ENCODE data around the gene ARHGAP24.

Gene ARHGAP24

DNA sequence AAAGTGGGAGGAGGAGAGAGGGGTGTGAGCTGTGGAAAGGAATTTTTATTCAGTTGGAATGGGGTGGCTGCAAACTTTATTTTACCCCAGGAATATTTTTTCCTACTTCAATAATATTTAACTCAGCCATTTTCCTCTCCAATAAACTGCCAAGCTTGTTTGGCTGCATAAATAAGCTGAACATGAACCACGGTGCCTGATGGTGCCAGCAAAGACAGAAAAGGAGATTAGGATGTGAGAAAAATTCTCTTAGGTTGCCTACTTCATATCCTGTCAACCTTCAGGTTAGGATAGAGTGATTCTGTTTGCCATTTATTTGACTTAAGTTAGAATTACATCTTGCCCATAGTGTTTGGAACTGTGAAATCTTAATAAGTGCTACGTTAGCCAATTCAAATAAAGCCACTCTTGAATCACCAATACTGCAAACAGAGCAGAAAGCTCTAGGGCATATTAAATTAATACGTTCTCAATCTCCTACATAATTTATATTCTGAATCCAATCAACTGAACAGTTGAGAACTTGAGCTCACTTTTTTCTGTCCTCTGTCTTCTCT lies 195.1 kb downstream of the ARHGAP24 start:
- H3K36me3 Mint-ChIP-seq: no peaks in the 10 kb centered on the region
- no peak overlapping the region for H3K4me3 Mint-ChIP-seq
- H3K9me3 Mint-ChIP-seq (ENCODE audit: low read depth): no peaks in the 10 kb centered on the region
- no peaks in the 10 kb centered on the region for H3K27me3 Mint-ChIP-seq
- H3K27ac Mint-ChIP-seq: no peak overlapping the region
- no peaks in the 10 kb centered on the region for H3K4me1 Mint-ChIP-seq (ENCODE audit: low read depth)

GRCh38 chr4:85671120-85671519 lies 196.2 kb downstream of the ARHGAP24 start:
- Mint-ChIP-seq H3K27ac (no peak overlapping the region), H3K4me1 (ENCODE audit: low read depth) (no peaks in the 10 kb centered on the region), H3K27me3 (no peaks in the 10 kb centered on the region), H3K4me3 (no peak overlapping the region), H3K9me3 (ENCODE audit: low read depth) (no peaks in the 10 kb centered on the region), H3K36me3 (no peaks in the 10 kb centered on the region)

- Mint-ChIP-seq H3K9me3 (ENCODE audit: low read depth) (no peaks in the 10 kb centered on the region), H3K27ac (no peak overlapping the region), H3K4me1 (ENCODE audit: low read depth) (no peaks in the 10 kb centered on the region), H3K4me3 (no peak overlapping the region), H3K36me3 (no peaks in the 10 kb centered on the region), H3K27me3 (no peaks in the 10 kb centered on the region)
Observed at GRCh38 chr4:85672116-85672515, 197.2 kb downstream of the ARHGAP24 start.

DNA sequence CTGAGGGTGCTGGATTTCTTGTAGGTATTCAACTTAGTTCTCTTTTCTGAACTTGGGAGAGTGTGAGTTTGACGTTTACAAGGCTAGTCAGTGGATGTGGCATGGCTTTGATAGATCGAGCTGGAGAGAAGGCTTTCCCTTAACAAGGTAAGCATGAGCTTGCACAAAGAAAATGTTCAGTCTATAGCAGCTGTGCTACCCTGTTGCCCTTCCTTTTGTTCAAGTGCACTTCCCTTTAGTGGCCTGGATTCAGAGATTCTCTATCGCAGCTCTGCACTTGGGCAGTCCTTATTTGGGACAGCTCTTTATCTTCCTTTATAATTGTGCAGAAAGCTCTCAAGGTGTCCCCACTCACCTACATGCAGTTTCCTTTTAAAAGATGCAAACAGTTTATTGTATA lies 198.0 kb downstream of the ARHGAP24 start:
- H3K9me3 Mint-ChIP-seq (ENCODE audit: low read depth): no peaks in the 10 kb centered on the region
- H3K27me3 Mint-ChIP-seq: no peaks in the 10 kb centered on the region
- H3K4me1 Mint-ChIP-seq (ENCODE audit: low read depth): no peaks in the 10 kb centered on the region
- no peaks in the 10 kb centered on the region for H3K36me3 Mint-ChIP-seq
- H3K4me3 Mint-ChIP-seq: no peak overlapping the region
- no peak overlapping the region for H3K27ac Mint-ChIP-seq

DNA sequence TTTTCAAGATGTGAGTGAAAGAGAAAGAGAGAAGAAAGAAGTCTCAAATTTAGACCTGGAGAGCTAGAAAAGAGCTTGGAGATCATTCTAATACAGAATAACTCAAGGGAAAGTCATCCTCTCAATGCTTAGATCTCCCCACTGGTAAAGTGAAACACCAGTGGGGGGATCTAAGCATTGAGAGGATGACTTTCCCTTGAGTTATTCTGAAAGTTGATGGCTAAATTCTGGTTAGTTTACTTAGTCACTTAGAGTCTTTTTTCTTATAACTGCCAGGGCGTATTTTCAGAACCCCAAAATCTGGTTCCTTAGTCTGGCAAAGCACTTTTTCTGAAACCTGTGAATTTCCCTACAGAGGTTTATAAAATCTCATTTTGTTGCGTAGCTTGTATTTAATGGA lies 198.6 kb downstream of the ARHGAP24 start:
- Mint-ChIP-seq H3K27me3 (no peaks in the 10 kb centered on the region), H3K36me3 (no peaks in the 10 kb centered on the region), H3K27ac (no peak overlapping the region), H3K9me3 (ENCODE audit: low read depth) (no peaks in the 10 kb centered on the region), H3K4me1 (ENCODE audit: low read depth) (no peaks in the 10 kb centered on the region), H3K4me3 (no peak overlapping the region)

GRCh38 chr4:85675076-85676049 lies 200.4 kb downstream of the ARHGAP24 start:
- no peaks in the 10 kb centered on the region for H3K4me1 Mint-ChIP-seq (ENCODE audit: low read depth)
- H3K9me3 Mint-ChIP-seq (ENCODE audit: low read depth): no peaks in the 10 kb centered on the region
- H3K27ac Mint-ChIP-seq: no peak overlapping the region

DNA sequence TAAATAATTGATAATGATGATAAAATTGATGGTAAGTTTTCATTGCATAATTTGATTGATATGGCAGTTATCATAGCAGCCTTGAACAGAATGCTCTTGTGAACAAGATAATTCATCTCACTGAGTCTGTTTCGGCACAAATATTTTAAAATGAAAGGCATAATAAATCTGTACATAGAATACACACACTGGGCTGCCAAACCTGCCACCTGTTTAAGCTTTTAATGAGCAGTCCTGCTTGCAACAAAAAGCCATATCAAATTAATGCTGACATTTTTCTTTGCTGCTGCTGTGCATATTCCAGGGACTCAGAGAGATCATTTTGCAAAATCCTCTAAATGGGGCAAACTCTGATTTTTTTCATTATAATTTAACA lies 201.1 kb downstream of the ARHGAP24 start:
- H3K9me3 Mint-ChIP-seq (ENCODE audit: low read depth): no peaks in the 10 kb centered on the region

More at GRCh38 chr4:85675076-85676049, 200.4 kb downstream of the ARHGAP24 start:
- H3K4me3 Mint-ChIP-seq: no peak overlapping the region
- no peaks in the 10 kb centered on the region for H3K27me3 Mint-ChIP-seq
- no peaks in the 10 kb centered on the region for H3K36me3 Mint-ChIP-seq

DNA sequence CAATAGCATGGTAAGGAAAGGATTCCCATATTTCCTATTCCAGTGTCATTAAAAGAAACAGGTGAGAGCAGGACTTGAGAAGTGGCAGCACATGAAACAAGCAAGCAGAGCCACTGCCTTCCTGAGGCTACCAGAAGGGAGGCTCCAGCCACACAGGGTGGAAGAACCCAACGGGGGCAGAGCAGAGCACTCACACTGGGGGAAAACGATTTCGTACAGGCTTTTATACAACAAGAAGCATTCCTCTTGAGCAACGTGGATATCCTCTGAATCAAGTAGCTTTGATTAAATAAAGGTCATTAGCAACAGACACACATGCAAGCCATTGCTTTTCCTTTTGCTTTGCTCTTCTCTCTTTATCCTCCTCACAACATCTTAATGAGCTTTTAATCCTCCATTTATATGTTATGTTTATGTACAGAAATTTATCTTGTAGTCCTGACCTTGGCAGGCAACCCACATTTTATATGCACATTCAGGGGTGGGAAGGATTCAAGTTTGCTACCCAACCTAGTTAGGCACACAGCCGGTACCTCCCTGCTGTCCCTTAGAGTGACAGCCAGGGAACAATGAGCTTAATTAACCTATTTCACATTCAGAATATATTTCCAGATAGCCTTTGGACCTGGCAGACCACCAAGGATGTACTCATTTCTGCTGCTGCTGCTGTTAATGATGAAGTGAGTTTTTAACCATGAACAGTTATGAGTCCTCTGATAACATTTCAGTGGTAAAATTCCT lies 202.1 kb downstream of the ARHGAP24 start:
- Mint-ChIP-seq H3K4me3 (no peak overlapping the region), H3K36me3 (no peaks in the 10 kb centered on the region), H3K27ac (no peak overlapping the region)

More for the DNA sequence above, 201.1 kb downstream of the ARHGAP24 start:
- Mint-ChIP-seq H3K27ac (no peak overlapping the region), H3K27me3 (no peaks in the 10 kb centered on the region), H3K4me1 (ENCODE audit: low read depth) (no peaks in the 10 kb centered on the region), H3K4me3 (no peak overlapping the region), H3K36me3 (no peaks in the 10 kb centered on the region)

DNA sequence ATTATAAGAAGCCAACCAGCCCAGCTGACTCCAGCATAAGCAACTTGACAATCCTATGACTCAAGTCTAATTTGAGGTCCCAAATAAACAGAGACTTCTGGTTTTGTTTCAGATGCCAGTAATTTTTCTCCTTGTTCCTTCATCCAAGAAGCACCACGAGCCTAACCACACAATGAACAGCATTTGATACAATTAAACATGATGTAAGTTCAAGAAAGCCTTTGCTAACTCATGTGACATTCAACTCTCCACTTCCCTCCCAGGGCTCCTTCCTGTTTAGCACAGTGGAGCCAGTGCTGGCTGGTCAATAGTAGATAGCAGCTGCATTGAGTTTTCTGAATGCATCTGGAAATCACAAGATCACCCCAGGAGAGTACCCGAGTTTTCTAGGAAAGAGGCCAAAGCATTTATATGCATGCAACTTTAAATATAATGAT lies 206.3 kb downstream of the ARHGAP24 start:
- Mint-ChIP-seq H3K4me3 (no peak overlapping the region), H3K4me1 (ENCODE audit: low read depth) (no peaks in the 10 kb centered on the region), H3K27ac (no peak overlapping the region), H3K27me3 (no peaks in the 10 kb centered on the region), H3K36me3 (no peaks in the 10 kb centered on the region), H3K9me3 (ENCODE audit: low read depth) (no peaks in the 10 kb centered on the region)

More for the DNA sequence above, 202.1 kb downstream of the ARHGAP24 start:
- no peaks in the 10 kb centered on the region for H3K27me3 Mint-ChIP-seq
- H3K9me3 Mint-ChIP-seq (ENCODE audit: low read depth): no peaks in the 10 kb centered on the region
- H3K4me1 Mint-ChIP-seq (ENCODE audit: low read depth): no peaks in the 10 kb centered on the region

- Mint-ChIP-seq H3K4me3 (no peak overlapping the region), H3K36me3 (no peaks in the 10 kb centered on the region), H3K27ac (no peak overlapping the region), H3K9me3 (ENCODE audit: low read depth) (no peaks in the 10 kb centered on the region), H3K27me3 (no peaks in the 10 kb centered on the region), H3K4me1 (ENCODE audit: low read depth) (no peaks in the 10 kb centered on the region)
Observed at GRCh38 chr4:85681921-85682320, 207.0 kb downstream of the ARHGAP24 start.

- Mint-ChIP-seq H3K4me1 (ENCODE audit: low read depth) (no peaks in the 10 kb centered on the region), H3K4me3 (no peak overlapping the region), H3K36me3 (no peaks in the 10 kb centered on the region), H3K27ac (no peak overlapping the region), H3K9me3 (ENCODE audit: low read depth) (no peaks in the 10 kb centered on the region), H3K27me3 (no peaks in the 10 kb centered on the region)
Observed at GRCh38 chr4:85682391-85682790, 207.4 kb downstream of the ARHGAP24 start.

- H3K36me3 Mint-ChIP-seq: no peaks in the 10 kb centered on the region
- H3K9me3 Mint-ChIP-seq (ENCODE audit: low read depth): no peaks in the 10 kb centered on the region
- H3K27ac Mint-ChIP-seq: no peak overlapping the region
- H3K4me1 Mint-ChIP-seq (ENCODE audit: low read depth): no peaks in the 10 kb centered on the region
- H3K4me3 Mint-ChIP-seq: no peak overlapping the region
- no peaks in the 10 kb centered on the region for H3K27me3 Mint-ChIP-seq
Observed at GRCh38 chr4:85684676-85685075, 209.7 kb downstream of the ARHGAP24 start.

DNA sequence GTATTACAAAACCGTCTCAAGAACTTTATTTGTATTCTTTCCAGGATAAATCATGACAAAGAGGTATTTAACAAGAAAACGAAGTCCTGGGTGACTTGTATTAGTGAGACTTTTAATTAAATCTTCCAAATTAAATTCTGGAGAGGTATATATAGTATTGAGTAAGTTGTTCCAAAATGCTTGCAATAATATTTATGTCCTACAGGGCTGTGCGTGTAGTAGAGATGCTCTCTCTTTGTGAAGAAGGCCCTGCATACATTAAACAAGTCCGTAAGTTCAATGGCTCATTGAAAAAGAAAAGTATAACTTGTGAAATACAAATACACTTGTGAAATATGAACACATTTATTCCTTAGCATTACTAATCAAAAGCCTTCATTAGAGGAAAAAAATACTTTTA lies 211.4 kb downstream of the ARHGAP24 start:
- Mint-ChIP-seq H3K27ac (no peak overlapping the region), H3K4me1 (ENCODE audit: low read depth) (no peaks in the 10 kb centered on the region), H3K4me3 (no peak overlapping the region), H3K27me3 (no peaks in the 10 kb centered on the region), H3K36me3 (no peaks in the 10 kb centered on the region), H3K9me3 (ENCODE audit: low read depth) (no peaks in the 10 kb centered on the region)

GRCh38 chr4:85688055-85688740 lies 213.2 kb downstream of the ARHGAP24 start:
- H3K27ac Mint-ChIP-seq: no peak overlapping the region
- peaks cover 6% of the 10 kb centered on the region for H3K9me3 Mint-ChIP-seq (ENCODE audit: low read depth)
- H3K36me3 Mint-ChIP-seq: no peaks in the 10 kb centered on the region
- H3K27me3 Mint-ChIP-seq: no peaks in the 10 kb centered on the region
- H3K4me3 Mint-ChIP-seq: no peak overlapping the region
- H3K4me1 Mint-ChIP-seq (ENCODE audit: low read depth): no peaks in the 10 kb centered on the region
